Colonic mucosa (tissue), 4 donors: ENCODE results near the gene ATG9B. TPM values are rescaled to one million over a fixed set of nuclear protein-coding genes. Genes with fewer than 3 reads are reported as not detected.

Experiments
- DNase-seq: peaks from one replicate; pipeline ENCODE4 v3.0.0-alpha.2; 2020
- H3K27ac ChIP-seq: fragments of 200-600 bp; one replicate; pipeline ENCODE4 v1.8.0; 2021
- H3K27me3 ChIP-seq: fragments of 200-600 bp; one replicate; pipeline ENCODE4 v1.8.0; 2021
- H3K36me3 ChIP-seq: fragments of 200-600 bp; one replicate; pipeline ENCODE4 v1.8.0; 2021
- H3K4me1 ChIP-seq: fragments of 200-600 bp; one replicate; pipeline ENCODE4 v1.8.0; 2021; ENCODE audit warnings: mild to moderate bottlenecking
- H3K4me3 ChIP-seq: fragments of 200-600 bp; one replicate; pipeline ENCODE4 v1.8.0; 2021
- H3K9ac ChIP-seq, 2 donors: one replicate each; pipeline ENCODE4 v1.7.0; 2013; ENCODE audit warnings: control low read depth in 2 of 2, low read depth in 2 of 2, low read length in 2 of 2
- H3K9me3 ChIP-seq: fragments of 200-600 bp; one replicate; pipeline ENCODE4 v1.8.0; 2021
- CTCF ChIP-seq: fragments of 200-600 bp; IDR thresholded peaks from one replicate; pipeline ENCODE4 v1.8.0; 2022; ENCODE audit warnings: antibody characterized with exemption, mild to moderate bottlenecking
- intact Hi-C: fragments of 100-400 bp; cut with DNase I; formaldehyde crosslinking; loops from one replicate; pipeline ENCODE4 v1.14.1; 2022
- total RNA-seq, 2 donors: library from RNA; stranded (reverse); fragmentation: NEBNext Ultra II Directional in 1 of 2; extraction: Animal tissue kit (Norgen Biotek cat#: 25700) in 1 of 2; gene quantifications; one replicate each; pipeline ENCODE4 v1.2.1, GENCODE V29; 2021
- donor health status: healthy.
- donor health status: DM: no; HTN: no; CAD: no.
- donor health status: DM: no; HTN: no; CAD: no.

The ATG9B gene
- total RNA-seq, 2 donors from 2014 or later, result 0.66 to 1.2 TPM

DNA sequence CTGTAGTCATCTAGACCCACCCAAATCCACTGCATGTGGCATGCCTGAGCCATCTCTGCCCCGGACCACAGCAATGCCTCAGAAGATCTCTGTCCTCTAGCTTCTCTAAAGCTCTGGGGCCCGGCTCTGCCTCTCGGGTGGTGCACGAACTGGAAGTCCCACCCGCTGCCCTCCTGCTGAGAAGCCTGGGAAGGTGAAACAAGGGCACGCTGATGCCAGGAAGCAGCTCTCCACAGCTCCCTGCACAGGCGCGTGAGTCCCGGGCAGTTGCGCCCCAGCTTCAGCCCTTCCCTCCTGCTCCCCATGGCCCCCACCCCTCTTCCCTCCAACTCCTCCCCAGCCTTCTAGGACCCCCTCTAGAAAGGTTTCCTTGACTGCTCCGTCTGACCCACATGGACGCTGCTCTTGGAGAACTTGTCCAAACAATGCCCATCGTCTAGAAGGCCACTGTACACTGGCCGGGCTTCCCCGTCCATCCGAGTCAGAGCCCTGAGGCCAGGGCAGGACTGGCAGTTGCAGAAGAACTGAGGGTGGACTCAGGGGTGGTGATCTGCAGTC is 58.9 kb downstream of the ATG9B start:
- no peaks in the 10 kb centered on the region for H3K9me3 ChIP-seq
- H3K27ac ChIP-seq, result no peak overlapping the region
- no peaks in the 10 kb centered on the region for H3K27me3 ChIP-seq
- no peak for DNase-seq
- H3K36me3 ChIP-seq, result no peaks in the 10 kb centered on the region
- intact Hi-C loops, result no loop called here
- H3K9ac ChIP-seq, result no peak overlapping the region
- H3K4me3 ChIP-seq, result no peak overlapping the region
- H3K4me1 ChIP-seq, result no peaks in the 10 kb centered on the region
- TF ChIP-seq CTCF, result no peak

Other genes starting within 250 kb of the ATG9B start
- 100 to 1,000 TPM; 154 to 256 TPM for gene TMEM176B, start 224.1 kb downstream of the ATG9B start, total RNA-seq
- 100 to 1,000 TPM; 130 to 170 TPM for gene TMEM176A, start 223.7 kb downstream of the ATG9B start, total RNA-seq
- 100 to 1,000 TPM; 308 to 353 TPM for gene AOC1, start 172.0 kb downstream of the ATG9B start, total RNA-seq
- 1 to 10 TPM; 3.3 to 8.8 TPM for gene KCNH2, start 46.2 kb downstream of the ATG9B start, total RNA-seq
- 1 to 10 TPM; 4.0 to 4.2 TPM for gene NOS3, start 33.5 kb downstream of the ATG9B start, total RNA-seq
- 10 to 100 TPM; 26.7 to 59.5 TPM for gene ABCB8, start 4.0 kb upstream of the ATG9B start, total RNA-seq
- 1 to 10 TPM; 1.0 to 2.2 TPM for gene ASIC3, start 24.0 kb upstream of the ATG9B start, total RNA-seq
- gene CDK5, start 33.4 kb upstream of the ATG9B start, total RNA-seq, result 10 to 100 TPM; 11.3 to 15.9 TPM
- 100 to 1,000 TPM in 1 of 2 donors, 10 to 100 TPM in 1; 76.7 to 169 TPM for gene SLC4A2, start 35.1 kb upstream of the ATG9B start, total RNA-seq
- gene FASTK, start 56.3 kb upstream of the ATG9B start, total RNA-seq, result 100 to 1,000 TPM in 1 of 2 donors, 10 to 100 TPM in 1; 67.0 to 149 TPM
- 100 to 1,000 TPM in 1 of 2 donors, 10 to 100 TPM in 1; 73.4 to 103 TPM for gene TMUB1, start 59.0 kb upstream of the ATG9B start, total RNA-seq
- 10 to 100 TPM; 50.8 to 79.2 TPM for gene AGAP3, start 62.0 kb upstream of the ATG9B start, total RNA-seq
- not detected for gene GBX1, start 143.2 kb upstream of the ATG9B start, total RNA-seq
- gene ASB10, start 162.8 kb upstream of the ATG9B start, total RNA-seq, result not detected
- not detected for gene H2BK1, start 186.0 kb upstream of the ATG9B start, total RNA-seq
- gene ABCF2, start 202.7 kb upstream of the ATG9B start, total RNA-seq, result 10 to 100 TPM; 25.6 to 38.3 TPM
- 10 to 100 TPM; 36.2 to 42.7 TPM for gene CHPF2, start 208.0 kb upstream of the ATG9B start, total RNA-seq
- 1 to 10 TPM; 4.3 to 6.7 TPM for gene SMARCD3, start 224.2 kb upstream of the ATG9B start, total RNA-seq